GM19463 (cell line): ENCODE data around the gene RALGAPB.
"Not testable (repeated sequence)": the region's sequence is repeated elsewhere in the genome, so short reads cannot be mapped to it uniquely, and the experiment has no call there.

Experiments
- ATAC-seq: cut with Tn5 transposase; IDR thresholded peaks from one replicate; pipeline ENCODE4 v1.9.1; 2021; ENCODE audit warnings: mild to moderate bottlenecking, moderate library complexity; ENCODE audit not compliant: unreplicated experiment

The RALGAPB gene

DNA sequence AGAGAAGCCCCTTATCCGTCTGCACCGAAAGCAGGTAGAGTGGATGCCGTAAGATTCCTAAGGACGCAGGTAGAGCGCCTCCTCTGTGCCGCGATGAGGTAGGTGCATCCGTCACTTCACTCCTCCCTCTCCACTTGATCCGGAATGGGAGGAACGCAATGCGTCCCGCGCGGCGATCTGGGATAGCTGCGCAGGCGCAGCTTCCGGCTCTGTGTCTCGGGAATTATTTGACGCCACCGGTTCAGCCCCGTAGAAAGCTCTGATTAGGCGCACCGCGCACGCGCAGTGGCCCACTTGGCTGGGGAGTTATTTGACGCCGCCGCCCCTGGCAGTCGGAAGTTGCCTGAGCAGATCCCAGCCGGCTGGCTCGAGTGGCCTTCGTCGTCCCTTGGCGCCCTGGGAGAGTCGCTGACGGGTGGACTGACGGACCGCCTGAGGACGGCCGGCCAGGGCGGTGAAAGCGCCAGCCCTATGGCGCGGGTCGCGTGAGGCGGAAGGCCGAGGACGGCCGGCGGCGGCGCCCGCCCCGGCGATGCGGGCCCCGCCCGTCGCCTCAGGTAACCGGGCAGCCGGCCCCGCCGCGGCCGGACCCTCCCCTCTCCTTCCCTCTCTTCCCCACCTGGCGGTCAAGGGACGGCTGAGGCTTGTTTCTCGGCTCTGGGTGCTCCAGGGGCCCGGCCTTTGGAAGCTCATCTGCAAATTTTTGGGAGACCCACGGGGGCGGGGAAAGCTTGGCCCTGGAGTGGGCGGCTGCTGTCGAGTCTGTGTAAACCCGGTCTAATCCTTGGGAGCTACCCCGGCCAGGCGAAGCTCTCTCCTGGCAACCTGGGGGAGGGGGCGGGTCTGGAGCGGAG lies at the start of gene RALGAPB:
TSS of gene RALGAPB (plus strand) at position 331 of the 854 bp plus-strand sequence. CDS start 15,590 bp downstream, outside the sequence.
- ATAC-seq: peak; percentile 95

DNA sequence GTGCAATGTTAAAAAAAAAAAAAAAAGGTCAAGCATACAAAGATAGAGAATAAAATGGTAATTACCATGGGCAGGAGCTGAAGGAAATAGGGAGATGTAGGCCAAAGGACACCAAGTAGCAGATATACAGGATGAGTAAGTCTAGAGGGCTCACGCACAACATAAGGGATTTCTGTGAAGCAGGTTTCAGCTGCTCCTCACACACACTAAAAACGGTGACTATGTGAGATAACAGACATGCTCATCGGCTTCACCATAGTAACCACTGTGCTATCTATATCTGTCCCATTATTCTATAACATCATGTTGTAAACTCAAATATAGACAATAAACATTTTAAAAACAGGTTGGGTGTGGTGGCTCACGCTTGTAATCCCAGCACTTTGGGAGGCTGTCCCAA lies 49.1 kb upstream of the RALGAPB start:
- no peak for ATAC-seq

DNA sequence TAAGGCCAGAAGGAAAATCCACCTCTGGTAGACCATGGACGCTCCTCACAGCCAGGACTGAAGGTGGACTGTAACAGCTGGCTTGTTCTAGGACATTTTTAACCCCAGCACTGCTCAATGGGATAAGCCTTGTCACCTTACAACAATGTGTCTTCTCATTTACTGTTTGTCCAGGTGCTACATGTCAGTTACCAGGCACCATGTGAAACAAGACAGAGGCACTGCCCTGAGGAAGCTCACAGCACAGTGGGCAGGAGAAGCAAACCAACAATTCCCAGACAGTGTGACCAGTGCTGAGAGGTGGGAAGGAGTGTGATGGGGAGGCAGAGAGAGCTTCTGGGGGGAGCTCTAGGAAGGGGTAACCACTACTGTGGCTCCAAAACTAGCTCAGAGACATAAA lies 48.2 kb upstream of the RALGAPB start:
- ATAC-seq: no peak

DNA sequence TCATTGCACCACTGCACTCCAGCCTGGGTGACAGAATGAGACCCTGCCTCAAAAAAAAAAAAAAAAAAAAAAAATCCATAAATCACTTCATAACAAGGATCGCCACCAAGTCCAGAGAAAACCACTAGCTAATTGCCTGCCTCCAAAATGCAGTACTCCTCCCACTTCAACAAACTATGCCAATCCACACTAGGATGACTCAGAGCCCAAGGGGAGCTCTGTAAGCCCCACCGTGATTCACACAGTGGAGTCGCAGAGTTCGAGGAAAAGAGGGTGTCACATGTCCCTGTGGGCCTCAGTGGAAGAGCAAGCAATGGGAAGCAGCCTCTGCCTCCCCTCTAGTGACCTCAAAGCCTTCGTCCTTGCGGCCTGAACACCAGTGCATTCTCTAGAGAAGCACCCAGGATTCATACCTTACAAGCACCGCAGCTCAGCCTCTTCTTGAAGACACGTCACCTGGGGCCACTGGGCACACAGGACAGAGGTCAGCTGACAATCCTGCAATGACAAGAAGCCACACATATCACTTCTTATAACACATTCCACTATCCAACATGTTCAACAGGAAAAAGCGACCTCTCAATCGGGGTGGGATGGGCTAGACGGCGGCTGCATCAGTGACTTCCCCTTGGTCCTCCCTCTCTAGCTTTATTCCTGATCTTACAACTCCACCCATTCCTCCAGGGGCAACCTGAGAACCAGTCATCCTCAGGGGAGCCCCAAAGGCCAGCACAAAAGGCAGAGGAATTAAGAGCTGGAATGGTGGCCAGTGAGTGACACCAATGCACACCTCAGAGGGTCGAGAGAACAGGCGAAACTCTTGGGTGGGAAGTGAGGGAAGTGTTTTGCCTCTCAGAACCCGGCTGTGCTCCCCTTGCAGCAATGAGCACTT lies 46.4 kb upstream of the RALGAPB start:
- ATAC-seq: no peak

DNA sequence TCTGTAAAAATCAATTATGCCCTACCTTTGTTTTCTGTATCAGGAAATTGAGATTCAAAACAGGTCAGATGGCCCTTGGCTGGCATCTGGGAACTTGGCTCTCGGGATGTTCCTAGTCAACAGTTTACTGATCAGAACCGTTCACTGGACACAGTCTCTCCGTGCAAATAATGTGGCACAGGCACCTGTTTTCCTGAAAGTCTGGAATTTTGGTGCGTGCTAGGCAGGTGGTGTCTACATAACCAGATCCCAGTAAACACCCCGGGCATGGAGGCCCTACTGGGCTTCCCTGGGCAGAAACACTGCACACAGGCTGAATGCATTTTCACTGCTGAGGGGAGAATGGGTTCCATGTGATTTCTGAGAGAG lies 45.0 kb upstream of the RALGAPB start:
- ATAC-seq: no peak

DNA sequence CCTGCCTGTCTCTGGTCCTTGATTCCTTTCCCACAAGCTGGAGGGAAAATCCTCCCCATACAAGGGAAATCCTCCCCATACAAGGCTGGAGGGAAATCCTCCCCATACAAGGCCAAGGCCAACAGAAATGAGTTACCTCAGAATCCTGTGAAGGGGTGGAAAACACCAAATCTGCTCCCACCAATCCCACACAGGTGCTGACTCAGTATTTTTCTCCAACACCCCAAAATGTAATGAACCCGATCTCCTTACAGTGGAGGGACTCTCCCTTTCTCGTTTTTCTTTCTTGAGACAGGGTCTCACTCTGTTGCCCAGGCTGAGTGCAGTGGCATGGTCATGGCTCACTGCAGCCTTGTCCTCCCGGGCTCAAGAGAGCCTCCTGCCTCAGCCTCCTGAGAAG lies 43.8 kb upstream of the RALGAPB start:
- no peak for ATAC-seq

DNA sequence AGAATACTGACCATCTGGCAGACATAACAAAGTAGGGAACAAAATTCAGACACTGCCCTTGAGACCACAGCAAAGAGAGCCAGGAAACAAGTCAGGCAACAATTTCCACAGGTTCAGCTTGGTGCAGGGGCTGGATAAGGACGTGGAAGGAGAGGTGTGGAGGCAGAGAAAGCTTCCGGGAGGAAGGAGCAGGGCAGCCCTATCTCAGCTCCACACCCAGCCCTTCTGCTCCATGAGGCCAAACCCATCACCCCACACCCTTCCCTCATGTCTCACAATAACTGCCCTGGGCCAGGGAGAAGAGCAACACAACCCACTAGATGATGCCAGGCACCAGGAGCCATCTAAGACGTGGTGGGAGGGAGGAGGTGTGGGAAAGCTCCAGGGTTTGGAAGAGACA lies 43.3 kb upstream of the RALGAPB start:
- no peak for ATAC-seq

DNA sequence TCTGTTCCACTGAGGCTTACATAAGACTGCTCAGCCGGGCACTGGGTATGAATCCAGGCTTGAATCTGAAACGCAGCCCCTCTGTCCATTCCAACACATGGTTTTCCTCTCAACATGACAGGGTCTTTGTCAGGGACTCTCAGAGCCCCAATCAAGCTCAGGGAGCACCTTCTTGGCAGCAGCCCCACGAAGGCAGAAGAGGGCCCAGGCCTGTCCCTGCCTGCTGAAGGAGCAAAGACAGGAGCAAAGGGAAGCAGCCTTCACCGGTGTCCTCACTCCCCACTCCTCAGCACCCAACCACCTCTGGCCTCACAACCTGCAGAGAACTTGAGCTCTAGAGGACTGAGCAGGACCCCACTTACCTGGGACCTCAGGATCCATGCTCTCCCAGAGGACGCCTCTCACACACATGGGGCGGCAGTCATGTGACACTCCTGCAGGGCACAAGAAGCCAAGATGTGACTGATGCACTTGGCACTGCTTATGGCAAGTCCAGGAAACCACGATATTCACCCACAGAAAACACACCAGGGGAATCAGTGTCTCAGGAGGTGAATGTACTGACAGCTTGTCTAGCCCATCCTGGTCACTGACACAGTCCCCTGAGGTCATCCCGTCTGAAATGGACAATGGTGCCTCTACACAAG lies 41.8 kb upstream of the RALGAPB start:
- ATAC-seq: no peak

DNA sequence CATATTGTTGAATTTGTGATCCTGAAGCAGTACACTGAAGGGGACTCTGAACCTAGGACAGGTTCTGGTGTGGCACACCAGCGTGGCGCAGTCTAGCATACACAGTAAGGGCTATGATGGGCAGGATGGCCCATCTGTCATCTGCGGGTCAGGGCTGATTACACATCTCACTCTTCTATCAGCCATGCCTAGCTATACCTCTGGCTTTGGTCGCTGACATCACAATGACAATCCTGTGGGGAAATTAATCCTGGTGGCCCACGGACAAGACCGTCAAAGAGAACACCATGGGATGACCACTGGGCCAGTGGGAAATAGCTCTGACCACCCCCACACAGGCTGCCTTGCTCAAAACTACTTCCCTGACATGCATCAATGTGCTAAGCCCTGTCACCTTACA lies 40.4 kb upstream of the RALGAPB start:
- ATAC-seq: no peak

DNA sequence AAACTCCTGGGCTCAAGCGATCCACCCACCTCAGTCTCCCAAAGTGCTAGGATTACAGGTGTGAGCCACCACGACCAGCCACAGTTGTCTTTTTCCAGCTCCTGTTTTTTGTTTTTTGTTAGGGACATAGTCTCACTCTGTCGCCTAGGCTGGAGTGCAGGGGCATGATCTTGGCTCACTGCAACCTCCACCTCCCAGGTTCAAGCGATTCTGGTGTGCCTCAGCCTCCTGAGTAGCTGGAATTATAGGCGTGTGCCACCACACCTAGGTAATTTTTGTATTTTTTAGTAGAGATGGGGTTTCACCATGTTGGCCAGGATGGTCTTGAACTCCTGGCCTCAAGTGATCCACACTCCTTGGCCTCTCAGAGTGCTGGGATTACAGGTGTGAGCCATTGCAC lies 39.8 kb upstream of the RALGAPB start:
- not testable (repeated sequence) for ATAC-seq

DNA sequence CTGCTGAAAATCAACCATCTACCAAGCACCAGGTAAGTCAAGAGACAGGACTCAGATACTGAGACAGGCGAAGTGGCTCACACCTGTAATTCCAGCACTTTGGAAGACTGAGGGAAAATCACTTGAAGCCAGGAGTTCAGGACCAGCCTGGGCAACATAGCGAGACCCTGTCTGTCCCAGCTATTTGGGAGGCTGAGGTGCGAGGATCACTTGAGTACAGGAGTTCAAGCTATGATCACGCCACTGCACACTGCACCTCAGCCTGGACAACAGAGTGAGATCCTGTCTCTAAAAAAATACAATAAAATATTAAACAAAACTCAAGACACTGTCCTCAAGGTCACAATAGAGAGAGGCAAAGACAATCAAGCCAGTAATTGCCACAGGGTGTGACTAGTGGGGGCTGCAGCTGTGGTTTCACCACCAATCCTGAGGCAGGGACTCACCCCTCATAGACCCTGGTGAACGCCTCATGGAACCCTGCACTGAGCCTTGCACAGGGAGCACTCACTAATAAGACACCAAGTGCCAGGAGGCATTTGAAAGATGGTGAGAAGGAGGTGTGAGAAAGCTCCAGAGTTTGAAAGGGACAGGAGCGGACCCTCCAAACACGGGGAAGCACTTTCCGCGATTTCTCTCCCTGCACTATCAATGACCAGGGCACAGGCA lies 39.2 kb upstream of the RALGAPB start:
- ATAC-seq: no peak

DNA sequence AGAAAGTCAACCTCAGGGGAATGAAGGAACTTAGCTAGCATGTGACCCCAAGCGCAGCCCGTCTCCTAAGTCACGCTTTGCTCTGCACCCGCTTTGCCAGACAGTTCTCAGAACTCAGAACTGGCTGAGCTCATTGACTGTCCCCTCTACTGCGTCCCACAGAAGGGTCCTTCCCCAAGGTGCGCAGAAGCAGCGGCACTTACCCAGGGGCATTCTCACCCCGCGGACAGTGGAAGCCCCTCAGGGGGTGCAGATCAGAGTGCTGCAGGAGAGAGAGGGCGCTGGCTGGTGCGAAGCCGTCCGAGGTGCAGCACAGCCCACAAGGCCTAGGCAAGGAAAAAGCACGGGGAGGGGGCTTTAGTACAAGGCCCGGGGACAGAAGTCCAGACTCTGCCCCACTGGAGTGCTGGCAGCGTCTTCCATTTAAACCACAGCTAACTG lies 38.3 kb upstream of the RALGAPB start:
- ATAC-seq: no peak

DNA sequence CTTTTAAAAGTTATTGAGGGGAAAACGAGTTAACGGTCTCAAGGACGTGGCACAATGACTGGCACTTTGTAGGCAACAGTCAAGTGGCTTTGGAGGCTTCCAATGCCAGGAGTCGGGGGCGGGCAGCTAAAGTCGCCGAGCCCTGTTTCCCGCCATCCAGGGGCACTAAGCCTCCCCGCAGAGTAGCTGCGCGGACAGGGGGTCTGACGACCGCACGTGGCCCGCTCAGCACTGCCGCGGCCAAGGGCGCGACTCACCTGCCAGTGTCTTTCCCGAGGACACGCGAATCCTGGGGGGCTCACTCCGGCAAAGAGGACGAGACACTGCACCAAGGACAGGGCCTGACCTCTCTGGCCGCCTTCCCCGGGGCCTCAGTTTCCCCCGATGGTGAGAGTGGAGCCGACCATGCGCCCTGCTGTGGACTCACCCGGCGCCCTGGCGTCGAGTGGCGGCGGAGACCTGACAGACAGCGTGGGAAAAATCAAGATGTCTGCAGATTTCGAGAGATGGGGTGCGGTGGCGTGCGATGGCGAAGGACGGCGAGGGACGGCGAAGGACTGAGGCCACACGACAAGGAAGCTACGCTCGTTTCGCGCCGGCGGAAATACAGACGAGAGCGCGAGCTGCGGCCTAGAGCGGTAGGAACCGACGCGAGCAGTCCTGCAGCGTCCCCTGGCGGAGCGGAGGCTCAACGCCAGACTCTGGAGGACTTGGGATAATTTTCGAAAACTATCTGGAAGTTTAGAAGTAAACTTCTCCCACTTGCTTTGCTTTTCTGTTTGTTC lies 37.7 kb upstream of the RALGAPB start, which contains the start of gene SNHG17:
TSS of gene SNHG17 (minus strand) at position 559 of the 785 bp plus-strand sequence.
- ATAC-seq: peak; percentile 60

DNA sequence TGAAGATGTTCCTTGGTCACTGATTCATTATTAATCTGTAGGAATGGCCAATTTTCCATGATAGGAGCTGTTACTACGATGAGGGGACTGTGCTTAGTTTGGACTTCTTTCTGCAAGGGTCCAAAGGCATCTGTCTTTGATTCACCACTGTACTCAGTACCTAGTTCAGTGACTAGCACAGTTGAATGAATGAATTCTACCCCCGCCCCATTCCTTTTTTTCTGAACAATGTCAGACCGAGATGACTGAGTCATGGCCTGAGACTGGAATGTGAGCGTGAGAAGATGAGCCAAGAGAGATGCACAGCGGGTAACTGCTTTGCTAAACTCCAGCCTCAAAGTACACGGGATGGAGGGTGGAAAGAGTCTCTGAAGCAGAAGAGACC lies 37.1 kb upstream of the RALGAPB start:
- ATAC-seq: peak; percentile 10

DNA sequence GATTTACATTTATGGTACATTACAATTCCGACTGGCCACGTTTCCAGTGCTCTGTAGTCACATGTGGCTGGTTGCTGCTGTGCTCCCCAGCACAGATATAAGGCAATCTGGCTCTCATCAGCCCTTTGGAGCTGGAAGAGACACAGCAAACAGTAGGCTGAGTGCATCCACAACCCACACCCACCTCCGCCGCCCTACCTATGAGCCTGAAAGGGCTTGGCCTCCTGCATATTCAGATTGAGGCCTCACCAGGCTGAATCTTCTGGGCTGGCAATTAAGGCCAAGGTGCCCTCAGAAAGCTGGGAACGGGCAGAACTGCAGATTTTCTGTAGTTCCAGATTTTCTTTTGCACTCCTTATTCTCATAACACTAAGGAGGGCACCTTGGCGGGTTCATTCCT lies 34.8 kb upstream of the RALGAPB start:
- ATAC-seq: no peak

DNA sequence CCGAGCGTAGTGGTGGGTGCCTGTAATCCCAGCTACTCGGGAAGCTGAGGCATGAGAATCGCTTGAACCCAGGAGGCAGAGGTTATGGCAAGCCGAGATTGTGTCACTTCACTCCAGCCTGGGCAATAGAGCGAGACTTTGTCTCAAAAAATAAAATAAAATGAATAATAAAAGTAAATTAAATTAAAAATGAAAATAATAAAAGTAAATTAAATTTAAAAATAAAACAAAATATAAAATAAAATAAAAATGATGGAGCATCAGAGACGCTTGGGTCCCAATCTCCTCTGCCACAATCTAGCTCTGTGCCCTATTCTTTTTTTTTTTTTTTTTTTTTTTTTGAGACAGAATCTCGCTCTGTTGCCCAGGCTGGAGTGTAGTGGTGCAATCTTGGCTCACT lies 31.5 kb upstream of the RALGAPB start:
- ATAC-seq: not testable (repeated sequence)

DNA sequence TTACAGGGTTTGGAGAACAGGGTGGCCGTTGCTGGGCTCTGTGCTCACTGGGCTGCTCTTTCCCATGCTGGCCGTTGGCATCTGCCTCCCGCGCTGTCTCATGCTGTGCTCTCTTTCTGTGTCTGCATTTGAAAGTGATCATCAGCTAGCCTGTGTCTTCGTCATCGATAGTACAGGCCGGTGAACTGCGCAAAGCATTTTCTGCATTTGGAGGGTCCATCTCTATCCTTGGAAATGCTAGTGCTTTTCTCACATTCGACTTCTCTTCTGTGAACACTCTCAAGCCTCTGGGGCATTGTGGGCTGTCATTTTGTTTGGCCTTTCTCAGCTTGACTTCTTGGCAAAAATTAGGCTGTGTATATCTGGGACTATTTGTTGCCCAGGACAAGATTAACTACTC lies 30.7 kb upstream of the RALGAPB start:
- ATAC-seq: no peak

DNA sequence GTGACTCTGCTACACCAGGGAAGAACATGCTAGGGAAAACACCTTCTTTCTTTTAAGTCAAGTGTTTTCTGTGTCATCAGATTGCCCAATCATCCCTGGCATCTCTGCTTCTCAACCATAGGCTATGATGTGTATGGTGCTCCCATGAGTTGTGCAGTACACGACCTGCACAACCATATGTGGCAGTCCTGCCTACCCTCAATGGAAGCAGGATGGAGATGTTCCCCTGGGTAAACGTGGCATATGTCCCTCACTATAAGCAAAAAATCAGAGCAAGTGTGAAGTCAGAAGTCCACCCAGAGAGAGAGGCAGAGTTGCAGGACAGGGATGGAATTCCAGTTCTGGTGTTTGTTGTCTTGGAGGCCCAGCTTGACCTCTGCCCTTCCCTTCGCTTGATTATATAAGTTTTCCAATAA lies 27.3 kb upstream of the RALGAPB start:
- no peak for ATAC-seq

DNA sequence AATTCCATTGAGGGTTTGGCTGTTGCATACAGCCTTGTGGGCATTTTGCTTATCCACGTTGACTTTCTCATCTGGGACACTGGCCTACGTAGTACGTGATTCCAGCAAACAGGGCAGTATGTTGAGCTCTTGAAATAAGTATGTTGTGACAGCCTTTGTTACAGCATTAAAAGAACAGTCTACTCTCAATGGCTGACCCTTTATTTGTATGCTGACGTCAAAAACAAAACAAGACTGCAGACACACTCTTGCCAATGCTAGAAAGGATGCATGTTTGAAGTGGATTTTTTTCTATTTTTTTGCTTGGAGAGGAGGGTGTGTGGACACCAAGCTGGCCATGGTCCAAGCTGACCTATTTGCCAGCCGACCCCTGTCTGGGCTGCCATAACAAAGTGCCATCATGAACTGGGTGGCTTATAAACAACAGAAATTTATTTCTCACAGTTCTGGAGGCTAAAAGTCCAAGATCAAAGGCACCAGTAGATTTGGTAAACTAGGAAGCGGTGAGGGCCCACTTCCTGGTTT lies 26.7 kb upstream of the RALGAPB start:
- ATAC-seq: no peak
